GM13977 (cell line): ENCODE results near the gene DLEC1.

ENCODE experiments used
- DNase-seq: peaks from one replicate; pipeline ENCODE4 v3.0.0; 2012; ENCODE audit warnings: low spot score
- in situ Hi-C: fragments of 300-500 bp; cut with MboI; formaldehyde crosslinking; loops from one replicate; pipeline ENCODE4 v1.12.0; 2022; ENCODE audit warnings: low sequenced_read_pairs, low pct_unique_long_range_greater_than_20kb, mixed read lengths, inconsistent platforms; ENCODE audit not compliant: unreplicated experiment
- TF ChIP-seq, protein P1 (sequence below): IDR thresholded peaks from 2 replicates; pipeline ENCODE4 v1.5.1; 2012; ENCODE audit warnings: mild to moderate bottlenecking, control low read depth; ENCODE audit not compliant: insufficient read depth; ENCODE audit errors: extremely low read depth, missing control alignments

Gene DLEC1

DNA sequence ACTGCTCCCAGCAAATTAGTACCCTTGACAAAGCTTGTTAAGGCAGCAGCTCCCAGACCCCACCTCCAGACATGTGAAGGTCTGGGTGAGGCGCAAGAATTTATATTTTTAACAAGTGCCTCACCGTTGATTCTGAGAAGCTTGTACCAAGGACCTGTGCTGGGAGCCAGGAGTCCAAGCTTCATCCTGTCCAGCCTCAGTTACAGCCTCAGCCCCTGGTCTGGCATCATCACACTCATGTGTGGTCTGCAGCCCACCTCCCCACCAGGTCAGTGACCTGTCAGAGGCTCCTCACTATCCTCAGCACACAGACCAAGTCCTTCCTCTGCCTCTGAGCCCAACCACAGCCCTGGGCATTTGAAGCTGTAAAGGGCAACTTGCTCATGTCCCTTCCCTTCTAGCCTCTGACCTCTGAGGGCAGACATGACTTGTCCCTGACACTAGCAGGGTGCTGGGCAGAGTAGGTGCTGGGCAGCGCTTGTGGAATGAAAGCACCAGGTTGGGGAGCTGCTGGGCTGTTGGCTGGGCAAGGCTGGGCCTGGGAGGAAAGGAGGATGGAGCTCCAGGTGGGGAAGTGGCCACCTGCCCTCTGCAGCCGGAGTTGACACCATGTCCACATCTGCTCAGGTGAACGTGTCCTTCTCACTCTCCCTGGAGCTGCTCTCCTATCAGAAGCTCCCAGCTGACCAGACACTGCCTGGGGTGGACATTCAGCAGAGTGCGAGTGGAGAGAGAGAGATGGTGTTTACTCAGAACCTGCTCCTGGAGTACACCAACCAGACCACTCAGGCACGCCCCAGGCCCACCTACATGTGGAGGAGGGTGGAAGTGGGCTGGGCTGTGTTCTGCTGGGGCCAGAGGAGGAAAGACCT lies 81.0 kb downstream of the DLEC1 start:
- no peak for DNase-seq
- in situ Hi-C loops, result loop anchor here (10.0 kb wide), 1 partner anchor 365 kb away; no protein-coding TSS in a partner anchor
- TF ChIP-seq, protein P1, sequence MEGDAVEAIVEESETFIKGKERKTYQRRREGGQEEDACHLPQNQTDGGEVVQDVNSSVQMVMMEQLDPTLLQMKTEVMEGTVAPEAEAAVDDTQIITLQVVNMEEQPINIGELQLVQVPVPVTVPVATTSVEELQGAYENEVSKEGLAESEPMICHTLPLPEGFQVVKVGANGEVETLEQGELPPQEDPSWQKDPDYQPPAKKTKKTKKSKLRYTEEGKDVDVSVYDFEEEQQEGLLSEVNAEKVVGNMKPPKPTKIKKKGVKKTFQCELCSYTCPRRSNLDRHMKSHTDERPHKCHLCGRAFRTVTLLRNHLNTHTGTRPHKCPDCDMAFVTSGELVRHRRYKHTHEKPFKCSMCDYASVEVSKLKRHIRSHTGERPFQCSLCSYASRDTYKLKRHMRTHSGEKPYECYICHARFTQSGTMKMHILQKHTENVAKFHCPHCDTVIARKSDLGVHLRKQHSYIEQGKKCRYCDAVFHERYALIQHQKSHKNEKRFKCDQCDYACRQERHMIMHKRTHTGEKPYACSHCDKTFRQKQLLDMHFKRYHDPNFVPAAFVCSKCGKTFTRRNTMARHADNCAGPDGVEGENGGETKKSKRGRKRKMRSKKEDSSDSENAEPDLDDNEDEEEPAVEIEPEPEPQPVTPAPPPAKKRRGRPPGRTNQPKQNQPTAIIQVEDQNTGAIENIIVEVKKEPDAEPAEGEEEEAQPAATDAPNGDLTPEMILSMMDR, result no peak

DNA sequence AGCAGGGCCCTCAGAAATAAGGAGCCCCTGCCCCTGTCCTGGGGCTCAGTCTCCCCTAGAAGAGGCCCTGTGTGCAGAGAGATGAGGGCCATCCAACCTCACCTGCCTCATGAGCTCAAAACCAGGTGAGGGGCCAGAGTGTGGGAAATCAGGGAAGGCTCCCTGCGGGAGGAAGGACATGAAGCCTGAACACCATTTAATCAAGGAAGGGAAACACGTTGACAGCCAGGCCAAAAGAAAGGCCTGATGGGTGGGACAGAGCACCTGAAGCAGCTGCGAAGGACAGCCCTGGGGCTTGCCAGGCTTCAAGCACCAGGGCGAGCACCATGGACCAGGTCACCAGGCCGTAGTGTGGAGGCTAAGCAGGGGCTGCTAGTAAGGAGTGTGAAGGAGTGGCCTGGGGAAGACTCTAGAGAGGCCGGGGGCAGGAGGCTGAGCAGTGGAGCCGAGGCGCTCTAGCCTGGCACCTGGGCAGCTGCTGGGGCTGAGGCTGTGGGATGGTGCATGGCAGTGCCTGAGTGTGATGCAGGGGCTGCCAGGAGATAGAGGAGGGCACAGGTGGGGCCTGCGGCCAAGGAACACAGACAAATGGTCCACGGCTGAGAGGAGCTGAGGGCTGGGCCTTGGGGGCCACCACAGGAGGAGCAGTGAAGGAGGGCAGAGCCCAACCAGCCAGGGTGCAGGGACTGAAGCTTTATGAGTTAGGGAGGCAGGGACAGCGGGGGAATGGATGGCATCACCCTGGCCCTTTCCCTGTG lies 81.9 kb downstream of the DLEC1 start:
- in situ Hi-C loops, result loop anchor here (10.0 kb wide), 1 partner anchor 364 kb away; no protein-coding TSS in a partner anchor
- no peak for DNase-seq
- TF ChIP-seq, protein P1, result no peak

DNA sequence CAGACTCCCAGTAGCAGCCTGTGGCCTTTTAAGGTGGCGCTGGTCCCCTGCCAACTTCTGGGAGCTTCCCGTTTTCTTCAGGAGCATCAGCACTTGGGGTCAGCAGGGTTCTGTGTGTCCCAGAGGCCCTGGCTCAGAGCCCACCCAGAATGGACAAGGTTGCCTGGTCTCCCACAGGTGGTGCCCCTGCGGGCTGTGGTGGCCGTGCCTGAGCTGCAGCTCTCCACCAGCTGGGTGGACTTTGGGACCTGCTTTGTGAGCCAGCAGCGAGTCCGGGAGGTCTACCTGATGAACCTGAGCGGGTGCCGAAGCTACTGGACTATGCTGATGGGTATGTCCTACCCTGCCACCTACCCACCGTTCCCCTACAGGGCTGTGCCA lies 82.4 kb downstream of the DLEC1 start:
- no peak for DNase-seq
- TF ChIP-seq, protein P1, result no peak
- in situ Hi-C loops, result loop anchor here (10.0 kb wide), 1 partner anchor 363 kb away; no protein-coding TSS in a partner anchor

DNA sequence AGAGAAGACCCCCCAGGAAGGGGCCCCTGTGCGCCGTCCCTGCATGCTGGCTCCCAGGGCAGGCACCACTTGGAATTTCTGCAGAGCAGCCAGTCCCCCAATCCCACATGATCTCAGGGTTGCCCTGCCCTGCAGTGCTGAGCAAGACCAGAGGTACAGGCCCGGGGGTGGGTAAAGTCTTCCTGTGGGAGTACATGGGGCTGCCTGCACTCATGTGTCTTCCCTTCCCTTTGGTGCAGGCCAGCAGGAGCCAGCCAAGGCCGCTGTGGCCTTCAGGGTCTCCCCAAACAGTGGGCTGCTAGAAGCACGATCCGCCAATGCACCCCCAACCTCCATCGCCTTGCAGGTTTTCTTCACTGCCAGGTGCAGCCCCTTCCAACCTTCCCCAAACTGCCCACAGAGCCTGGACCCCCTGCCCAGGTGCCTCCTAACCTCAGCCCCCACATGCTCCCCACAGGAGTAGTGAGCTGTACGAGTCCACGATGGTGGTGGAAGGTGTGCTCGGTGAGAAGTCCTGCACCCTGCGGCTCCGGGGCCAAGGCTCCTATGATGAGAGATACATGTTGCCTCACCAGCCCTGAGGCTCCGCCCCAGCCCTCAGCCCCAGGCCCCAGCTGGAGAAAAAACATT lies 82.9 kb downstream of the DLEC1 start:
- in situ Hi-C loops, result loop anchor here (10.0 kb wide), 1 partner anchor 363 kb away; no protein-coding TSS in a partner anchor
- TF ChIP-seq, protein P1, result no peak

DNA sequence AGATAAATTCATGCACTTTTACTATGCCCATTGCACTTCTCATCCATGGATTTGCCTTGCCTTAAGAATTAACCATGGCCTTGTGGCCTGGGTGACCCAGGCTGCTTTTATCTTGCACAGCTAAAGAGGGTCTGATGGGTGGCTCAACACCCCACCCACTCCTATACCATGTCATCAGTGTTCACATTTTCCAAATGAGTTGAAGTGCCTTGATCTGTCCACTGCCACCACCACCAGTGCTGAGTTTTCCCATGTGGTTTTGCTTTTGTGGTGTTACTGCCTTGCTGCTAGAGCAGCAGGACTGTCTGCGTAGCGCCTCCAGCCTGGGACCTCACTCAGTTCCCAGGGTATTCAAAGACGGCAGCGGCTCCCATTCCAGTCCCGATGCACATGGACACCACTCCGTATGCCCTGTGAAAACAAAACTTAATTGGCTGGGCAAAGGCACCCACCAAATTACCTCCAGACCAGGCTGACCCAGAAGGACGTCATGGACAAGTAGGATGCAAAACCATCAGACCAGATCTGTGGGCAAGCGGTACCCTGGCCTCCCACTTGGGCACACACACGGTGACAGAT lies 83.8 kb downstream of the DLEC1 start:
- TF ChIP-seq, protein P1, result no peak
- DNase-seq, result no peak
- in situ Hi-C loops, result loop anchor here (10.0 kb wide), 1 partner anchor 362 kb away; no protein-coding TSS in a partner anchor

More for the DNA sequence above, 82.9 kb downstream of the DLEC1 start:
- no peak for DNase-seq
